GM12878 (cell line): ENCODE data around the gene PDE8B. TPM values are rescaled to one million over a fixed set of nuclear protein-coding genes. Genes with fewer than 3 reads are reported as not detected.

Experiments
- ATAC-seq: fragments of 200-7000 bp; cut with Tn5 transposase; 3 replicates; pipeline ENCODE4 v1.9.1; 2020; ENCODE audit warnings: mild to moderate bottlenecking, moderate library complexity
- BruUV-seq: library from RNA; stranded (reverse); fragments of 400-500 nt; replicated peaks from 2 replicates; lab custom pipeline; 2021; lab: Mats Ljungman, UMichigan
- CTCF ChIA-PET: fragments of 300-600 bp; sonication (Branson Sonifier 250); formaldehyde crosslinking; extraction: SDS; loops from one replicate; lab custom pipeline; 2021; ENCODE audit warnings: inconsistent platforms; lab: Yijun Ruan, JAX
- POLR2A ChIA-PET: fragments of 350-600 bp; formaldehyde crosslinking; extraction: SDS; loops from one replicate; lab custom pipeline; 2021; ENCODE audit warnings: inconsistent platforms; lab: Charles Lee
- RAD21 ChIA-PET: fragments of 300-600 bp; sonication (Branson Sonifier 250); formaldehyde crosslinking; loops from one replicate; lab custom pipeline; 2023; ENCODE audit warnings: antibody characterized with exemption; ENCODE audit not compliant: unreplicated experiment; lab: Charles Lee
- SMC1A ChIA-PET: fragments of 300-600 bp; sonication (Branson Sonifier 250); formaldehyde crosslinking; loops from one replicate; lab custom pipeline; 2023; ENCODE audit not compliant: unreplicated experiment, uncharacterized antibody; lab: Charles Lee
- DNase-seq: peaks from one replicate; pipeline ENCODE4 v3.0.0-alpha.2; 2011; ENCODE audit warnings: low read depth, low spot score
- FAIRE-seq: peaks from 3 replicates; lab custom pipeline; 2011; peaks lifted over from hg19 to GRCh38; lab: Jason Lieb, UNC
- H2AFZ ChIP-seq: 2 replicates; pipeline ENCODE4 v1.6.0; 2011; ENCODE audit warnings: low read depth, low read length, control low read depth; ENCODE audit not compliant: control insufficient read depth
- H3K27ac ChIP-seq: 2 replicates; pipeline ENCODE4 v1.5.1; 2011; ENCODE audit warnings: control low read depth; ENCODE audit not compliant: control insufficient read depth, insufficient read depth
- H3K27me3 ChIP-seq, 2 experiments: replicated peaks in 1 of 2; 2 replicates each; pipeline versions ENCODE4 v1.6.0 to v1.6.1; 2011; ENCODE audit warnings: low read length in 1 of 2; ENCODE audit not compliant: control insufficient read depth in 2 of 2, insufficient read depth in 2 of 2
- H3K36me3 ChIP-seq, 2 experiments: 2 replicates each; pipeline ENCODE4 v1.5.1; 2011; ENCODE audit warnings: low read length in 1 of 2; ENCODE audit not compliant: control insufficient read depth in 2 of 2, insufficient read depth in 2 of 2
- H3K4me1 ChIP-seq: 2 replicates; pipeline ENCODE4 v1.6.1; 2011; ENCODE audit warnings: mild to moderate bottlenecking, low read length, moderate library complexity, mixed read lengths; ENCODE audit not compliant: control insufficient read depth, insufficient read depth
- H3K4me2 ChIP-seq: 2 replicates; pipeline ENCODE4 v1.6.0; 2011; ENCODE audit warnings: control low read depth; ENCODE audit not compliant: control insufficient read depth, insufficient read depth
- H3K4me3 ChIP-seq: fragments of 200-600 bp; sonication (generic); 2 replicates; pipeline ENCODE4 v1.5.1; 2016
- H3K79me2 ChIP-seq: 2 replicates; pipeline ENCODE4 v1.6.0; 2011; ENCODE audit warnings: low read length; ENCODE audit not compliant: control insufficient read depth, insufficient read depth
- H3K9ac ChIP-seq: 2 replicates; pipeline ENCODE4 v1.8.0; 2011; ENCODE audit warnings: low read length, control low read depth, mixed read lengths; ENCODE audit not compliant: control insufficient read depth, insufficient read depth
- H3K9me3 ChIP-seq: replicated peaks from 3 replicates; pipeline ENCODE4 v1.5.1; 2011; ENCODE audit warnings: mild to moderate bottlenecking, low read length; ENCODE audit not compliant: control insufficient read depth, insufficient read depth
- H4K20me1 ChIP-seq: 2 replicates; pipeline ENCODE4 v1.6.0; 2011; ENCODE audit not compliant: control insufficient read depth, insufficient read depth
- EP300 ChIP-seq, 2 experiments: fragments of 150-350 bp in 1 of 2; IDR thresholded peaks; 2 replicates each; pipeline ENCODE4 v1.6.1; 2011 to 2012; ENCODE audit warnings: low read depth in 2 of 2, low read length in 2 of 2, borderline replicate concordance in 1 of 2, improper control_type of control experiment in 1 of 2, inconsistent platforms in 1 of 2; ENCODE audit not compliant: control insufficient read depth in 1 of 2
- KAT2A ChIP-seq: conservative IDR thresholded peaks from 2 replicates; pipeline ENCODE4 v1.6.1; 2011; ENCODE audit warnings: low read depth, low read length; ENCODE audit not compliant: control insufficient read depth
- MEF2B ChIP-seq: fragments of 450-650 bp; IDR thresholded peaks from 2 replicates; pipeline ENCODE4 v1.6.1; 2018; ENCODE audit warnings: mild to moderate bottlenecking, moderate library complexity; ENCODE audit not compliant: partially characterized antibody, poor library complexity, severe bottlenecking
- MXI1 ChIP-seq: fragments of 150-350 bp; IDR thresholded peaks from 2 replicates; pipeline ENCODE4 v1.6.1; 2011; ENCODE audit warnings: low read depth, mild to moderate bottlenecking, inconsistent platforms, low read length, improper control_type of control experiment
- PML ChIP-seq: IDR thresholded peaks from 2 replicates; pipeline ENCODE4 v1.6.1; 2012; ENCODE audit warnings: low read length, inconsistent platforms
- RBBP5 ChIP-seq: fragments of 200-600 bp; sonication (generic); conservative IDR thresholded peaks from 2 replicates; pipeline ENCODE4 v1.6.1; 2016
- SIX5 ChIP-seq: IDR thresholded peaks from 2 replicates; pipeline ENCODE4 v1.6.1; 2011; ENCODE audit warnings: mild to moderate bottlenecking, low read depth, low read length, moderate library complexity; ENCODE audit not compliant: severe bottlenecking
- SP1 ChIP-seq: IDR thresholded peaks from one replicate; pipeline ENCODE4 v1.6.1; 2011; ENCODE audit warnings: low read depth, low read length
- TAF1 ChIP-seq: IDR thresholded peaks from 2 replicates; pipeline ENCODE4 v1.6.1; 2011; ENCODE audit warnings: mild to moderate bottlenecking, low read depth, low read length, borderline replicate concordance
- TBL1XR1 ChIP-seq: IDR thresholded peaks from 2 replicates; pipeline ENCODE4 v1.6.1; 2012; ENCODE audit warnings: low read depth, low read length, improper control_type of control experiment
- YY1 ChIP-seq: IDR thresholded peaks from 2 replicates; pipeline ENCODE4 v1.6.1; 2011; ENCODE audit warnings: low read depth, mild to moderate bottlenecking, low read length
- WGBS: methylation state at CpG from one replicate; pipeline ENCODE4 v1.1.6; 2016; ENCODE audit warnings: low lambda C conversion rate; ENCODE audit not compliant: insufficient replicate concordance, insufficient coverage; ENCODE audit errors: missing lambda C conversion rate; 5-methylcytosine and 5-hydroxymethylcytosine counted together
- in situ Hi-C: fragments of 300-500 bp; cut with MboI; formaldehyde crosslinking; loops from 9 replicates; pipeline ENCODE4 v1.14.3; 2018; ENCODE audit warnings: mixed read lengths
- intact Hi-C: fragments of 100-400 bp; cut with micrococcal nuclease; formaldehyde crosslinking; loops from one replicate; pipeline ENCODE4 v1.14.2; 2022; ENCODE audit not compliant: unreplicated experiment
- polyA plus RNA-seq, 11 experiments: library from polyadenylated mRNA; depleted of rRNA in 4 of 11; unstranded in 6 of 11; stranded (reverse) in 5 of 11; fragments of >200 nt; fragmentation: Nextera tagmentation in 4 of 11; fragmentation: Illumina TruSeq in 1 of 11; extraction: Ambion mirVana in 4 of 11; extraction: Trizol in 1 of 11; gene quantifications; 1 replicate in 1 of 11; 2 replicates in 10 of 11; pipeline versions ENCODE4 v1.2.1 to v1.2.3, GENCODE V29; 2011 to 2016; ENCODE audit warnings: inconsistent platforms in 2 of 11, missing spikeins in 2 of 11, low read depth in 1 of 11
- total RNA-seq, 4 experiments: library from RNA; depleted of rRNA in 3 of 4; stranded (reverse); fragments of >200 nt in 3 of 4; fragmentation: Illumina TruSeq in 1 of 4; extraction: Trizol in 1 of 4; gene quantifications; 2 replicates each; pipeline versions ENCODE4 v1.2.1 to v1.2.3, GENCODE V29; 2013 to 2021
- TF ChIP-seq, protein P1 (sequence below): fragments of 450-650 bp; formaldehyde crosslinking; IDR thresholded peaks from 2 replicates; pipeline ENCODE4 v1.4.0; 2020; ENCODE audit warnings: mild to moderate bottlenecking, moderate library complexity
- TF ChIP-seq, protein P2 (sequence below): fragments of 150-350 bp; IDR thresholded peaks from 2 replicates; pipeline ENCODE4 v1.6.1; 2016; ENCODE audit warnings: low read depth, low read length
- TF ChIP-seq, protein P3 (sequence below): fragments of 450-650 bp; IDR thresholded peaks from 2 replicates; pipeline ENCODE4 v1.6.1; 2017; ENCODE audit warnings: mild to moderate bottlenecking

PDE8B gene
- total and polyA plus RNA-seq, 10 of the 15 experiments (the other 5 are each of a cell fraction or from before 2014, with no cell fraction given) = 0.03 to 0.44 (median 0.20) TPM; not detected in 3

DNA sequence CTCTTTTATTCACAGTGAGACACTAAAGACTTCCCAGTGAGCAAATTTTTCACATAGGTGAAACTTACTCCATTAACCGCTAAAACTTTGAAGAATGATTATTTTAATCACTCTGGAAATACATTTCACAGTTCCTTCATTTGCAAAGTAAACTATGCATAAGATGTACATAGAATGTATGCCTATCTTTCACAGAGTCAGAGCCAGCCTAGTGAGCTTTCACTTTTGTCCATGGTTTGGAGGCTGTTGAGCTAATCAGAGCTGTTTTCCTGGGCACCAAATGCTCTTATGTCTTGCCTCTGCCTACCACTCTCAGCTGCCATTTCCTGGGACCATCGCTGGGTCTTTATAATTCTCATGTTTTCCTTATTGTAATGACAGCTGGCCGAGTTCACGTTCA is 67.3 kb downstream of the PDE8B start:
- H4K20me1 ChIP-seq = no peaks in the 10 kb centered on the region
- WGBS = 32% methylated on average over 4 of the region's 4 CpGs
- no peaks in the 10 kb centered on the region for H3K27me3 ChIP-seq
- H3K9ac ChIP-seq = no peak overlapping the region
- H3K9me3 ChIP-seq = no peaks in the 10 kb centered on the region
- H3K27ac ChIP-seq = no peak overlapping the region
- no peak for FAIRE-seq
- no peaks in the 10 kb centered on the region for H3K36me3 ChIP-seq
- no peak overlapping the region for H3K4me3 ChIP-seq
- DNase-seq = no peak
- no peaks in the 10 kb centered on the region for H3K4me1 ChIP-seq
- ChIA-PET POLR2A (no interaction called here), SMC1A (no interaction called here), RAD21 (interaction anchor here (1.0 kb wide), 1 partner anchor 10 kb away, joined by 4 read pairs; no protein-coding TSS in a partner anchor), CTCF (interaction anchor here (1.6 kb wide), 1 partner anchor 215 kb away, joined by 3 read pairs; no protein-coding TSS in a partner anchor)
- in situ Hi-C loops (no loop called here), intact Hi-C loops (no loop called here)
- no peaks in the 10 kb centered on the region for H3K79me2 ChIP-seq
- BruUV-seq = no TSS peak
- ATAC-seq = no peak
- H3K4me2 ChIP-seq = no peak overlapping the region
- H2AFZ ChIP-seq = no peak overlapping the region
- TF ChIP-seq KAT2A = no peak
- TF ChIP-seq, protein P1, sequence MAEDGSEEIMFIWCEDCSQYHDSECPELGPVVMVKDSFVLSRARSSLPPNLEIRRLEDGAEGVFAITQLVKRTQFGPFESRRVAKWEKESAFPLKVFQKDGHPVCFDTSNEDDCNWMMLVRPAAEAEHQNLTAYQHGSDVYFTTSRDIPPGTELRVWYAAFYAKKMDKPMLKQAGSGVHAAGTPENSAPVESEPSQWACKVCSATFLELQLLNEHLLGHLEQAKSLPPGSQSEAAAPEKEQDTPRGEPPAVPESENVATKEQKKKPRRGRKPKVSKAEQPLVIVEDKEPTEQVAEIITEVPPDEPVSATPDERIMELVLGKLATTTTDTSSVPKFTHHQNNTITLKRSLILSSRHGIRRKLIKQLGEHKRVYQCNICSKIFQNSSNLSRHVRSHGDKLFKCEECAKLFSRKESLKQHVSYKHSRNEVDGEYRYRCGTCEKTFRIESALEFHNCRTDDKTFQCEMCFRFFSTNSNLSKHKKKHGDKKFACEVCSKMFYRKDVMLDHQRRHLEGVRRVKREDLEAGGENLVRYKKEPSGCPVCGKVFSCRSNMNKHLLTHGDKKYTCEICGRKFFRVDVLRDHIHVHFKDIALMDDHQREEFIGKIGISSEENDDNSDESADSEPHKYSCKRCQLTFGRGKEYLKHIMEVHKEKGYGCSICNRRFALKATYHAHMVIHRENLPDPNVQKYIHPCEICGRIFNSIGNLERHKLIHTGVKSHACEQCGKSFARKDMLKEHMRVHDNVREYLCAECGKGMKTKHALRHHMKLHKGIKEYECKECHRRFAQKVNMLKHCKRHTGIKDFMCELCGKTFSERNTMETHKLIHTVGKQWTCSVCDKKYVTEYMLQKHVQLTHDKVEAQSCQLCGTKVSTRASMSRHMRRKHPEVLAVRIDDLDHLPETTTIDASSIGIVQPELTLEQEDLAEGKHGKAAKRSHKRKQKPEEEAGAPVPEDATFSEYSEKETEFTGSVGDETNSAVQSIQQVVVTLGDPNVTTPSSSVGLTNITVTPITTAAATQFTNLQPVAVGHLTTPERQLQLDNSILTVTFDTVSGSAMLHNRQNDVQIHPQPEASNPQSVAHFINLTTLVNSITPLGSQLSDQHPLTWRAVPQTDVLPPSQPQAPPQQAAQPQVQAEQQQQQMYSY (CRISPR knock-in tag) = no peak
- TF ChIP-seq SP1 = no peak
- no peak for TF ChIP-seq MEF2B
- TF ChIP-seq SIX5 = no peak
- TF ChIP-seq, protein P2, sequence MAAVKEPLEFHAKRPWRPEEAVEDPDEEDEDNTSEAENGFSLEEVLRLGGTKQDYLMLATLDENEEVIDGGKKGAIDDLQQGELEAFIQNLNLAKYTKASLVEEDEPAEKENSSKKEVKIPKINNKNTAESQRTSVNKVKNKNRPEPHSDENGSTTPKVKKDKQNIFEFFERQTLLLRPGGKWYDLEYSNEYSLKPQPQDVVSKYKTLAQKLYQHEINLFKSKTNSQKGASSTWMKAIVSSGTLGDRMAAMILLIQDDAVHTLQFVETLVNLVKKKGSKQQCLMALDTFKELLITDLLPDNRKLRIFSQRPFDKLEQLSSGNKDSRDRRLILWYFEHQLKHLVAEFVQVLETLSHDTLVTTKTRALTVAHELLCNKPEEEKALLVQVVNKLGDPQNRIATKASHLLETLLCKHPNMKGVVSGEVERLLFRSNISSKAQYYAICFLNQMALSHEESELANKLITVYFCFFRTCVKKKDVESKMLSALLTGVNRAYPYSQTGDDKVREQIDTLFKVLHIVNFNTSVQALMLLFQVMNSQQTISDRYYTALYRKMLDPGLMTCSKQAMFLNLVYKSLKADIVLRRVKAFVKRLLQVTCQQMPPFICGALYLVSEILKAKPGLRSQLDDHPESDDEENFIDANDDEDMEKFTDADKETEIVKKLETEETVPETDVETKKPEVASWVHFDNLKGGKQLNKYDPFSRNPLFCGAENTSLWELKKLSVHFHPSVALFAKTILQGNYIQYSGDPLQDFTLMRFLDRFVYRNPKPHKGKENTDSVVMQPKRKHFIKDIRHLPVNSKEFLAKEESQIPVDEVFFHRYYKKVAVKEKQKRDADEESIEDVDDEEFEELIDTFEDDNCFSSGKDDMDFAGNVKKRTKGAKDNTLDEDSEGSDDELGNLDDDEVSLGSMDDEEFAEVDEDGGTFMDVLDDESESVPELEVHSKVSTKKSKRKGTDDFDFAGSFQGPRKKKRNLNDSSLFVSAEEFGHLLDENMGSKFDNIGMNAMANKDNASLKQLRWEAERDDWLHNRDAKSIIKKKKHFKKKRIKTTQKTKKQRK = no peak
- TF ChIP-seq PML = no peak
- no peak for TF ChIP-seq TAF1
- TF ChIP-seq, protein P3, sequence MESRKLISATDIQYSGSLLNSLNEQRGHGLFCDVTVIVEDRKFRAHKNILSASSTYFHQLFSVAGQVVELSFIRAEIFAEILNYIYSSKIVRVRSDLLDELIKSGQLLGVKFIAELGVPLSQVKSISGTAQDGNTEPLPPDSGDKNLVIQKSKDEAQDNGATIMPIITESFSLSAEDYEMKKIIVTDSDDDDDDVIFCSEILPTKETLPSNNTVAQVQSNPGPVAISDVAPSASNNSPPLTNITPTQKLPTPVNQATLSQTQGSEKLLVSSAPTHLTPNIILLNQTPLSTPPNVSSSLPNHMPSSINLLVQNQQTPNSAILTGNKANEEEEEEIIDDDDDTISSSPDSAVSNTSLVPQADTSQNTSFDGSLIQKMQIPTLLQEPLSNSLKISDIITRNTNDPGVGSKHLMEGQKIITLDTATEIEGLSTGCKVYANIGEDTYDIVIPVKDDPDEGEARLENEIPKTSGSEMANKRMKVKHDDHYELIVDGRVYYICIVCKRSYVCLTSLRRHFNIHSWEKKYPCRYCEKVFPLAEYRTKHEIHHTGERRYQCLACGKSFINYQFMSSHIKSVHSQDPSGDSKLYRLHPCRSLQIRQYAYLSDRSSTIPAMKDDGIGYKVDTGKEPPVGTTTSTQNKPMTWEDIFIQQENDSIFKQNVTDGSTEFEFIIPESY = no peak
- no peak for TF ChIP-seq RBBP5
- TF ChIP-seq YY1 = no peak
- no peak for TF ChIP-seq EP300 (IDR thresholded peaks at IDR 0.05; ENCODE audit: borderline replicate concordance in 1 of 2, control insufficient read depth in 1 of 2, low read depth in 2 of 2, low read length in 2 of 2)
- no peak for TF ChIP-seq TBL1XR1
- TF ChIP-seq MXI1 = no peak
